H9 (cell line): Measurements from ENCODE around the gene CDK14. TPM values are rescaled to one million over a fixed set of nuclear protein-coding genes. Genes with fewer than 3 reads are reported as not detected.

Experiments
- DNase-seq: peaks from one replicate; pipeline ENCODE4 v3.0.0-alpha.2; 2017
- H2AFZ ChIP-seq: one replicate; pipeline ENCODE4 v1.6.1; 2013; ENCODE audit warnings: mild to moderate bottlenecking, low read length, control low read depth, moderate library complexity
- H2AK5ac ChIP-seq: 2 replicates; pipeline ENCODE4 v1.6.1; 2013; ENCODE audit warnings: low read length, control low read depth, mixed read lengths; ENCODE audit not compliant: insufficient read length
- H2BK120ac ChIP-seq: one replicate; pipeline ENCODE4 v1.6.1; 2013; ENCODE audit warnings: low read depth, mild to moderate bottlenecking, low read length, control low read depth, inconsistent platforms; ENCODE audit not compliant: poor library complexity, severe bottlenecking
- H2BK12ac ChIP-seq: 2 replicates; pipeline ENCODE4 v1.6.1; 2013; ENCODE audit warnings: low read length, control low read depth, mixed read lengths, low read depth; ENCODE audit not compliant: insufficient read length
- H2BK15ac ChIP-seq: 2 replicates; pipeline ENCODE4 v1.6.1; 2013; ENCODE audit warnings: low read depth, low read length, control low read depth
- H2BK20ac ChIP-seq: one replicate; pipeline ENCODE4 v1.6.1; 2013; ENCODE audit warnings: low read depth, mild to moderate bottlenecking, low read length, control low read depth, inconsistent platforms; ENCODE audit not compliant: poor library complexity, severe bottlenecking
- H2BK5ac ChIP-seq: 2 replicates; pipeline ENCODE4 v1.6.1; 2013; ENCODE audit warnings: low read length, control low read depth, mixed read lengths; ENCODE audit not compliant: insufficient read length
- H3K14ac ChIP-seq: 2 replicates; pipeline ENCODE4 v1.6.1; 2013; ENCODE audit warnings: low read length, control low read depth; ENCODE audit not compliant: insufficient read depth
- H3K18ac ChIP-seq: 2 replicates; pipeline ENCODE4 v1.6.1; 2013; ENCODE audit warnings: low read depth, mild to moderate bottlenecking, mixed read lengths, low read length, control low read depth; ENCODE audit not compliant: insufficient read length
- H3K23ac ChIP-seq: 2 replicates; pipeline ENCODE4 v1.6.1; 2013; ENCODE audit warnings: low read length, control low read depth, mixed read lengths, low read depth; ENCODE audit not compliant: insufficient read length
- H3K23me2 ChIP-seq: 2 replicates; pipeline ENCODE4 v1.6.1; 2013; ENCODE audit warnings: low read depth, mild to moderate bottlenecking, mixed read lengths, low read length, control low read depth; ENCODE audit not compliant: insufficient read length, poor library complexity, severe bottlenecking
- H3K27ac ChIP-seq: 2 replicates; pipeline ENCODE4 v1.5.1; 2013; ENCODE audit warnings: low read length, control low read depth, mixed read lengths, low read depth; ENCODE audit not compliant: insufficient read length
- H3K27me3 ChIP-seq: 2 replicates; pipeline ENCODE4 v1.6.1; 2013; ENCODE audit warnings: low read length, control low read depth, inconsistent platforms; ENCODE audit not compliant: insufficient read depth
- H3K4ac ChIP-seq: 2 replicates; pipeline ENCODE4 v1.6.1; 2013; ENCODE audit warnings: low read depth, mild to moderate bottlenecking, control low read depth, inconsistent platforms, low read length, moderate library complexity
- H3K4me1 ChIP-seq: 2 replicates; pipeline ENCODE4 v1.6.1; 2013; ENCODE audit warnings: low read length, control low read depth, inconsistent platforms; ENCODE audit not compliant: insufficient read depth
- H3K4me2 ChIP-seq: 2 replicates; pipeline ENCODE4 v1.6.1; 2013; ENCODE audit warnings: low read length, control low read depth, mixed read lengths; ENCODE audit not compliant: insufficient read length, insufficient read depth
- H3K56ac ChIP-seq: 2 replicates; pipeline ENCODE4 v1.6.1; 2013; ENCODE audit warnings: low read depth, mild to moderate bottlenecking, mixed read lengths, low read length, control low read depth; ENCODE audit not compliant: insufficient read length
- H3K79me1 ChIP-seq: 2 replicates; pipeline ENCODE4 v1.6.1; 2013; ENCODE audit warnings: low read depth, mild to moderate bottlenecking, moderate library complexity, low read length, control low read depth, inconsistent platforms; ENCODE audit not compliant: insufficient read depth, poor library complexity, severe bottlenecking
- H3K79me2 ChIP-seq: 2 replicates; pipeline ENCODE4 v1.6.1; 2013; ENCODE audit warnings: low read length, control low read depth, inconsistent platforms; ENCODE audit not compliant: insufficient read depth
- H3K9ac ChIP-seq: 2 replicates; pipeline ENCODE4 v1.6.1; 2013; ENCODE audit warnings: low read length, control low read depth, mixed read lengths; ENCODE audit not compliant: insufficient read length; ENCODE audit errors: extremely low read depth
- H3K9me3 ChIP-seq: one replicate; pipeline ENCODE4 v1.6.1; 2013; ENCODE audit warnings: low read depth, low read length, inconsistent platforms; ENCODE audit not compliant: control insufficient read depth
- H3T11ph ChIP-seq: one replicate; pipeline ENCODE4 v1.6.1; 2013; ENCODE audit warnings: mild to moderate bottlenecking, low read length, control low read depth, inconsistent platforms
- H4K20me1 ChIP-seq: one replicate; pipeline ENCODE4 v1.6.1; 2013; ENCODE audit not compliant: control insufficient read depth, insufficient read length, insufficient read depth
- H4K5ac ChIP-seq: 2 replicates; pipeline ENCODE4 v1.6.1; 2013; ENCODE audit warnings: low read depth, mild to moderate bottlenecking, mixed read lengths, low read length, control low read depth; ENCODE audit not compliant: insufficient read length
- H4K8ac ChIP-seq: replicated peaks from 2 replicates; pipeline ENCODE4 v1.6.1; 2013; ENCODE audit warnings: low read length, control low read depth, mixed read lengths, low read depth; ENCODE audit not compliant: insufficient read length
- H4K91ac ChIP-seq: 2 replicates; pipeline ENCODE4 v1.6.1; 2013; ENCODE audit warnings: low read depth, mild to moderate bottlenecking, moderate library complexity, mixed read lengths, low read length, control low read depth; ENCODE audit not compliant: insufficient read length
- H3K27ac Mint-ChIP-seq, 3 experiments: 2 replicates in 2 of 3; 3 replicates in 1 of 3; pipeline ENCODE4 v1.8.0; 2020 to 2021; ENCODE audit warnings: mixed read lengths in 3 of 3, mild to moderate bottlenecking in 1 of 3, moderate library complexity in 1 of 3
- H3K27me3 Mint-ChIP-seq: 2 replicates; pipeline ENCODE4 v1.8.0; 2021; ENCODE audit warnings: low read depth, mild to moderate bottlenecking, moderate library complexity, mixed read lengths
- H3K36me3 Mint-ChIP-seq, 3 experiments: 2 replicates in 2 of 3; 3 replicates in 1 of 3; pipeline ENCODE4 v1.8.0; 2020 to 2021; ENCODE audit warnings: low read depth in 3 of 3, mixed read lengths in 3 of 3; ENCODE audit not compliant: insufficient read depth in 1 of 3
- H3K4me1 Mint-ChIP-seq, 2 experiments: 2 replicates each; pipeline ENCODE4 v1.8.0; 2020; ENCODE audit warnings: mixed read lengths in 2 of 2
- H3K4me3 Mint-ChIP-seq, 2 experiments: 2 replicates in 1 of 2; 3 replicates in 1 of 2; pipeline ENCODE4 v1.8.0; 2020 to 2021; ENCODE audit warnings: mild to moderate bottlenecking in 2 of 2, mixed read lengths in 2 of 2, moderate library complexity in 1 of 2
- H3K9me3 Mint-ChIP-seq, 2 experiments: 2 replicates in 1 of 2; 3 replicates in 1 of 2; pipeline ENCODE4 v1.8.0; 2020; ENCODE audit warnings: mild to moderate bottlenecking in 2 of 2, mixed read lengths in 2 of 2, moderate library complexity in 1 of 2
- WGBS: extraction: QIAGEN DNeasy Blood & Tissue Kit; methylation state at CpG from one replicate; pipeline ENCODE4 v1.1.7; 2013; ENCODE audit warnings: missing lambda C conversion rate, low lambda C conversion rate, mixed read lengths; ENCODE audit not compliant: insufficient read length; ENCODE audit errors: extremely low coverage; 5-methylcytosine and 5-hydroxymethylcytosine counted together
- total RNA-seq: library from RNA; stranded (reverse); gene quantifications from 2 replicates; pipeline ENCODE4 v1.2.1, GENCODE V29; 2021
- TF ChIP-seq, protein P1 (sequence below): fragments of 200-600 bp; sonication (generic); conservative IDR thresholded peaks from 3 replicates; pipeline ENCODE4 v1.8.0; 2021; ENCODE audit warnings: antibody characterized with exemption, mild to moderate bottlenecking

Gene CDK14
- total RNA-seq, 1 experiment from 2014 or later, result 23.9 TPM

DNA sequence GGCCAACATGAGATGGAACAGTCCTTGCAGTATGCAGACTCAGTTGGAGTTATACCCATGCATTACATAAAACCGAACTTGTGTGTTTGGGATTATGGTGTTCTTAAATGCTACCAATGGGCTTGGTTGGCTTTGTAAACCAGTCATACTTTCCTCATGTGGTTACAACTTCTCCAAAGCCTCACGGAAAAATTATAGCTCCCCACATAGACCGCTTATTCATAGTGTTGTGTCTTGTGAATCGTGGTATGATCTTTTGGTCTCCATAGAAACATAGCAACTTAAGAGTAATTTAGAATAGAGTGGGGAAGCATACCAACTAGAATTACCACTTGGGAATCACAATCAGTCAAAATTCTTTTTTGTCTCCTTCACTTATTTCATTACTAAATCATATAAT lies 555.8 kb downstream of the CDK14 start:
- Histone ChIP-seq H3K14ac (no peak overlapping the region), H3K56ac (no peak overlapping the region), H3K4me1 (no peaks in the 10 kb centered on the region), H3K23ac (no peak overlapping the region), H3K9me3 (no peaks in the 10 kb centered on the region), H3K4me2 (no peak overlapping the region), H3K27ac (no peak overlapping the region), H3K79me1 (no peaks in the 10 kb centered on the region), H2AFZ (no peak overlapping the region), H3T11ph (no peak overlapping the region), H4K8ac (no peak overlapping the region), H2BK120ac (no peak overlapping the region), H4K5ac (no peak overlapping the region), H2BK15ac (no peak overlapping the region), H3K79me2 (no peaks in the 10 kb centered on the region), H3K18ac (no peak overlapping the region), H3K4ac (no peak overlapping the region), H3K9ac (no peak overlapping the region), H2BK12ac (no peak overlapping the region), H3K27me3 (no peaks in the 10 kb centered on the region), H2BK20ac (no peak overlapping the region), H4K20me1 (no peaks in the 10 kb centered on the region), H3K23me2 (no peaks in the 10 kb centered on the region), H2BK5ac (no peak overlapping the region), H4K91ac (no peak overlapping the region), H2AK5ac (no peak overlapping the region)
- H3K27me3 Mint-ChIP-seq, result no peaks in the 10 kb centered on the region
- DNase-seq, result no peak
- H3K36me3 Mint-ChIP-seq, result no peaks in the 10 kb centered on the region
- WGBS, result no CpG with 5 or more reads among the region's 4 CpGs
- H3K9me3 Mint-ChIP-seq, result no peaks in the 10 kb centered on the region
- H3K4me1 Mint-ChIP-seq, result peaks cover 5 to 6% of the 10 kb centered on the region in 2 experiments
- TF ChIP-seq, protein P1, sequence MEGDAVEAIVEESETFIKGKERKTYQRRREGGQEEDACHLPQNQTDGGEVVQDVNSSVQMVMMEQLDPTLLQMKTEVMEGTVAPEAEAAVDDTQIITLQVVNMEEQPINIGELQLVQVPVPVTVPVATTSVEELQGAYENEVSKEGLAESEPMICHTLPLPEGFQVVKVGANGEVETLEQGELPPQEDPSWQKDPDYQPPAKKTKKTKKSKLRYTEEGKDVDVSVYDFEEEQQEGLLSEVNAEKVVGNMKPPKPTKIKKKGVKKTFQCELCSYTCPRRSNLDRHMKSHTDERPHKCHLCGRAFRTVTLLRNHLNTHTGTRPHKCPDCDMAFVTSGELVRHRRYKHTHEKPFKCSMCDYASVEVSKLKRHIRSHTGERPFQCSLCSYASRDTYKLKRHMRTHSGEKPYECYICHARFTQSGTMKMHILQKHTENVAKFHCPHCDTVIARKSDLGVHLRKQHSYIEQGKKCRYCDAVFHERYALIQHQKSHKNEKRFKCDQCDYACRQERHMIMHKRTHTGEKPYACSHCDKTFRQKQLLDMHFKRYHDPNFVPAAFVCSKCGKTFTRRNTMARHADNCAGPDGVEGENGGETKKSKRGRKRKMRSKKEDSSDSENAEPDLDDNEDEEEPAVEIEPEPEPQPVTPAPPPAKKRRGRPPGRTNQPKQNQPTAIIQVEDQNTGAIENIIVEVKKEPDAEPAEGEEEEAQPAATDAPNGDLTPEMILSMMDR, result no peak
- no peak overlapping the region for H3K27ac Mint-ChIP-seq
- H3K4me3 Mint-ChIP-seq, result no peak overlapping the region
